GM12801 (cell line): ENCODE data around the gene LAPTM5.

Source experiments
- CTCF ChIP-seq: IDR thresholded peaks from one replicate; pipeline ENCODE4 v1.5.1; 2011; ENCODE audit warnings: control low read depth; ENCODE audit not compliant: insufficient read length; ENCODE audit errors: extremely low read depth

The LAPTM5 gene

DNA sequence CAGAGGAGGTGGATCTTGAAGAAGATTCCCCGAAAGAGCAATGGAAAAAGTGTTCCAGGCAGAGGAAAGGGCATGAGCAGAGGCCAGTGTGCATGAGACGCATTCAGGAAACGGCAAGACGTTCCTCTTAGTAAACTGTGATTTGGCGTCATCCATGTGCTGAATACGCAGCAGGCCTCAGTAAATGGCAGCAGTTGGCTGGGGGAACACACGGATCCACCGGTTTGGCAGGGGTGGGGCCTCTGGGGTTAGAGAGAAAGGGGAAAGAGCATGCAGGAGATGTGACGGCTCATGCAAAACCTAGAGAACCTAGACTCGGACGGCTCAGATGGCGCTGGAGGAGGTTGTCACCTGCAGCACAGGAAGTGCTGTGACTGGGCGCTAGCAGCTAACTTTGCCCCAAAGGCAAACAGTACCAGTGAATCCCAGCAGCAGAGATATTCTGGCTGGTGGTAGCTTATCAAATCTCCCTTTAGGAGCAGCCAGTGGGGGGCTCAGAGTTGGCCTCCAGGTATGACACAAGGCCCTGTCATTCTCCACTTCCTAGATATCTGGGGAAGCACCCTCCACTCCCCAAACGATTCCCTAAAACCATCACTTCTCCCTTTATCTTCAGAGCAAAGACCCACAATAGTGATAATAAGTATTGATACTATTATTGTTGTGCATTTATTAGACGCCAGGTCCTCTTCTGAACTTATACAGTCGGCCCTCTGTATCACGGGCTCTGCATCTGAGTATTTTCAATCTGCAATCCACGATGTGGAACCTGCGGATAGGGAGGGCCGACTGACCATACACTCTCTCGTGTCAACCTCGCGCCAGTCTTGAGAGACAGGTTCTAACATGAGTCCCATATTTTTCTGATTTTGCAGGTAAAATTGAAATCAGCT, 7.6 kb downstream of the LAPTM5 start:
- no peak for TF ChIP-seq CTCF

- no peak for TF ChIP-seq CTCF
Measured at GRCh38 chr1:30748699-30749401, 8.7 kb downstream of the LAPTM5 start.

- no peak for TF ChIP-seq CTCF
Measured at GRCh38 chr1:30748098-30748698, 9.4 kb downstream of the LAPTM5 start.

DNA sequence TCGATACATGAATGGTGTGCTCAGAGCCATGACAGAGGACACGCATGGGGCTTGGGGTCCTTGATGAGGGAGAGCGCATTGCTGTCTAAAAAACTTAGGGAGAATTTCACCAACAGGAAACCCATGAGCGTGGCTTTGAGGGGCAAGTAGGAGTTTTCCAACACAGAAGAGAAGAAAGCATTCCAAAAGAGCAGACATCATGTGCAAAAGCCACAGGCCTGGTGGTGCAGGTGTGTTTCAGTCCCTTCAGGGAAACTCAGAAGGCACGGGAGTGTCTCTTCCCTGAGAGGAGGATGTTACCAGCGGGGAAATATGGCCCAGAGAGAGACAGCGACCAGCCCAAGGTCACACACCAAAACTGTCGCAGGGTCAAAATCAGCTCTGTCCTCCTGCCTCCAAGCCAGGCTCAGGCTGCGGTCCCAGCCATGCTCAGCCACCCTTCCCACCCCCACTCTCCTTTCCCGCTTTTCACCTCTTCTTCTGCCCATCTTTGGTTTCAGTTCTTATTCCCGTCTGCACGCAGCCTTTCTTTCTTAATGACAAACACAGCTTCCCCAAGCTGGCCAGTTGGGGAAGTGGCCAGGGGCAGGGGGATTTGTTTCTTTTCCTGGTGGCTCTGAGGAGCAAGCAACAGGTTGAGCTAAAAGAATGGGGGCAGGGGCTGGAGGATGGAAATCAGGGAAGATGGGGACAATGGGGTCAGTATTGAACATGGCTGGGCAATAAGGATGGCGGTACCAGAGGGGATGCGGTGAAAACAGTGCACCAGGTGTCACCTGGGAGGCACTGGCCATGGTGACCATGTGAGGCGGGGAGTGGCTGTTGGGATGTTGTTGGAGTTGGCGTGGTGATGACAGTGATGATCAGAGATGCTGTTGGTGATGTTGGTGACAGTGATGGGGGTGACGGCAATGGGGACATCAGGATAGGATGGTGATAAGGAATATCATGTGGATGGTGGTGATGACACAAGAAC, 10.3 kb downstream of the LAPTM5 start:
- TF ChIP-seq CTCF: no peak

DNA sequence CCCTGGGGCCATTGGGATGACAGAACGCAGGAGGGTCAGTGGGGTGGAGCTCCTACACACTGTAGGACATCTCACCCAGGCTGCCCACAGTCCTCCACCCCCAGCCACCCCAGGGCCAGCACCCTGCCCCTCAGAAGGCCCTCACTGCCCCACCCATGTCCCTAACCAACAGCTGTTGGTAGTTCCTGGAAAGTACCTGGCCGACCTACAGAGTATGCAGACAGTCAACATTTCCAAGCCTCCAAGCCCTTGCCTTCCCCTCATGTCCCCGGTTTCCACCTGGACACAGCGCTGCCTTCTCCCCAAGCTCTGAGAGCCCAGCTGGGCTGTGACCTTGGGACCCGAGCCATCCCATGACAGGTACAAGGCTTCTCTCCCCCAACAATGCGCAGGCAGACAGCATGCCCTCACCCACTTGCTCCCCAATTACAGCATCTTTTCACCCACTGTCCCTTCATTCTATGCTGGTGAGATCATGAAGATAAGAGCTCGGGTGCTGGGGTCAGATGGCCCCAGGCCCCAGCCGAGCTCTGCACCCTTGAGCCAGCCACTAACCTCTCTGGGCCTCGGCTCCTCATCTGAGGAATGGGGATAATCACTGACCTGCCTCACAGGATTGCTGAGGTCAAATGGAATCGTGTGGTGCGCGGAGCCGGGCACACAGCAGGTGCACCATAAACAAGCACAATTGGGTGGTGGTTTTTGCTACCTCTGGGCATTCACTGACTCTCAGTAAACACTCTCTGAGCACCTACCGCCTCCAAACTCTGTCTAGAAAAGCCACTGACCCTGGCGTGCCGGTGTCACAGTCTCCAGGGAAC, 11.2 kb downstream of the LAPTM5 start:
- TF ChIP-seq CTCF: no peak

DNA sequence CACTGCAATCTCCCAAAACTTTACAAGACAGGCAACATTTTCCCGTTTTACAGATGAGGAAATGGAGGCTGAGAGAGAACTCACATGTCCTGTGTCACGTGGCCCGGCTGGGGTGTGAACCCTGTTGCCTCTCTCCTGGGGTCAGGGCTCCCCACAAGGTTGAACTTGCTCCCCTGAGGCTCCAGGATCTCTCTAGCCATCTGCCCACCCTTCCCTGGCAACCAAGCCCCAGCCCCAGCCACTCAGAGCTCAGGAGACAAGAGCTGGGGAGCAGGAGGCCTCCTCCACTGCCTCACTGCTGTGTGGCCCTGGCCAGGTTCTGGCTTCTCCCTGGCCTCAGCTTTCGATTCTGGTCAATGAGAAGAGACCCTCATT, 11.8 kb downstream of the LAPTM5 start:
- no peak for TF ChIP-seq CTCF
